GM18505 (cell line): Measurements from ENCODE around the gene PTPRT.

Experiments
- ATAC-seq: cut with Tn5 transposase; IDR thresholded peaks from one replicate; pipeline ENCODE4 v1.9.1; 2021; ENCODE audit not compliant: unreplicated experiment
- POLR2A ChIP-seq: IDR thresholded peaks from 4 replicates; pipeline ENCODE4 v1.6.1; 2011; ENCODE audit warnings: borderline replicate concordance; ENCODE audit not compliant: insufficient read depth, insufficient read length; ENCODE audit errors: extremely low read depth

The PTPRT gene

DNA sequence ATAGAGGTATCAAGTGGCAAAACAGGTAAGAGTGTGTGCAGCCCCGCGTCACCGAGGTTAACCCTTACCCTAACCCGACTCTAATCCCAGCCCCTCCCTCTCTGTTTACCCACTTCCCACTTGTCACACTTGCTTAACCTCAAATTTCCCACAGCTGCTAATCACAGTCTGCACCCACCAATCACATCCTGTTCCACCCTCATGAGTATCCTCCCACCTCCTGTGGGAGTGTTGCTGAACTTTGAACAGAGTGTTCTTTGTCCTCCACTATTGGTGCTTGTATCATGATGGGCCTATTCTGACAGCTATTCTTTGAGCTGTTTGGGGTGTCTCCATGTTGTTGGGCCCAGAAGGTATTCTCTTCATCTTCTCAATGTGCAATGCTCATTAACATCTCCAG is 487.8 kb downstream of the PTPRT start:
- ATAC-seq: no peak

DNA sequence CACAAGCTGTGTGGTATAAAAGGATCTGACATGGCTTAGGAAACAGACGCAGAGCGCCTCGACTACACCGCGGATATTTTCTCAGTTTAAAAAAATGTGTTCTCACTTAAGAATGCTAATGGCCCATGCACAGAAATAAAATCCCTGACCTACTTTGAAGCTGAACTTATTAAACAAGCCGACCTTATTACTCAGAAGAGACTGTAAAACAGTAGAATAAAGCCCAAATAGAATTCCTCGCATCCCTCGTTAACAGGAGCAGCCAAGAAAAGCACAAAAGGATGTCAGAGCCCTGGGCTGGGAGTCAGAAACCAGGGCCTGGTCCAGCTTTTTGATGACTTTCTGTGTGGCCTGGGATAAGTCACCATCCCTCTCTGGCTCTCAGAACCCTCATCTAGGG is 489.3 kb downstream of the PTPRT start:
- no peak for ATAC-seq
- TF ChIP-seq POLR2A: no peak

More for the DNA sequence above, 487.8 kb downstream of the PTPRT start:
- TF ChIP-seq POLR2A: no peak

DNA sequence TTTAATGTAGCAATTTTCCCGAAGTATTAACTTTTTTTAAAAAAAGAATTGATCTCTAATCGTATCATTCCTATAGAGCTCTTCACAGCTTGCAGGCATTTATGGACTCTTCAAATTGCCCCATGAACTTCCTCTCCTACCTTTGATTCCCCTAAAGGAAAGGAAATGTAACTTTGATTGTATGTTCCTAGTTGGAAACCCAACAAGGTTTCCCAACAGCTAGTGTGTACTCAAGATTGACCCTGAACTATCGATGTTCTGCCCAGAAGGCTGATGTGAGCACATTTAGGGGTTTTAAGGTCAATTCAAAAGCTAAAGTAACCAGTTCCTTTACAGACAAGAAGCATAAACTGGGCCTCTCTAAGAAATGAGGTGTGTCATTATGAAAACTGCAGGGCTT is 491.7 kb downstream of the PTPRT start:
- TF ChIP-seq POLR2A: no peak
- no peak for ATAC-seq

DNA sequence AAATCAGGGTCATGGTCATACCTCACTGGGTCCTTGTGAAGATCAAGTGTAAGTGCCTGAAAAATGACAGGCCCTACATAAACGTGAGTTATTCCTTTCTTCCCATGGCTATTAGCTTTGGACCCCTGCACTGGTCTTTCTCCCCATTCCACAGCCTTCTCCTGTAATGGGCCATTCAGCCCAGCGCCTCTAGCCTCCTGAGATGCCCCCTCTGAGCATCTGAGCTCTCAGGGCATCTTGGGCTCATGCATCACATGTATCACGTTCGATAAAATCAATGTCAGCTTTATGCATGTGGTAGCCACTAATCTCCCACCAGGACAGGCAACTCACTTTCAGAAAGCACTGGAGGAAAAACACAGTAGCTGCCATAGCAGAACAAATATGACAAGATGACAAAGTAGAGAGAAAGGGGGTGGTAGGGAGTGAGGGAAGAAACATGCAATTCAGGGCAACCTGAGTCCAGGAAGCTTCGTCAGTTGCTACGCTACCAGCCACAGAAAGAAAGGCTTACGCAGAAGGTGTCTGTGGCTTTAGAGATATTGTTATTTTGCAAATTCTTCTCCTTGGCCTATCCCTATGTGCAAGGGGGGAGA is 498.8 kb downstream of the PTPRT start:
- TF ChIP-seq POLR2A: no peak
- ATAC-seq: no peak

DNA sequence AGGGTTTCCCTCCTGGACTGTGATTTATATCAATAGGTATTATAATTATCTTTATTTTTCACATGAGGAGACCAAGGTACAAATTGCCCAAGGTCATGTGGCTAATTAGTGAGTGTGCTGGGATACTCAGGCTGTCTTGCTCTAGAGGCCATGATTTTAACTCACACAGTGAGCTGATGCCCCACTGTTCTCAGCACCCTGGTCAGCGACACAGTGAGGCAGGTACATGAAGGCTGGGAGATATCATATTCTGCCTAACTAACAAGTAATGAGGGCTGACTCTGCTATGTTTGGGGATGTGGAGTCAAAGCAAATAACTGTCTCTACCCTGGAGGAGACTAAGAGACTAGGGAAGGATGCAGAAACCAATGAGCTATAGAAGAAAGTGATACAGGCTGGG is 501.1 kb downstream of the PTPRT start:
- no peak for ATAC-seq
- no peak for TF ChIP-seq POLR2A

DNA sequence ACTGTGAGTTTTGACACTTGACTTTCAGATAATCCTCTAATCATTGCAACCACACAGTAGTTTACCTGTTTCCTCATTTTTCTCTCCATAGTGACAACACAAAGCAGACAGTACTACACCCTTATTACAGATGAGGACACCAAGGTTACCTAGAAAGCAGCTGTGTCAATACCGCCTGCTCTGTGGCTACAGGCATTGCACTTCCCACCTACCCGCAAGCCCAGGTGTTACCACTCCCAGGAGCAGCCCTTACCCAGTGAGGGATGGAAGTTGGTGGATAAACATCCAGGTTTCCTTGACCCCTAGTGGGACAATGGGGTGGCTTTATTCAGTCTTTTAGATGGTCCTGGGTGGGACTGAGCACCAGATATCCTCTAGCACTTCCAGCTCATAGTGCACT is 503.6 kb downstream of the PTPRT start:
- no peak for TF ChIP-seq POLR2A

DNA sequence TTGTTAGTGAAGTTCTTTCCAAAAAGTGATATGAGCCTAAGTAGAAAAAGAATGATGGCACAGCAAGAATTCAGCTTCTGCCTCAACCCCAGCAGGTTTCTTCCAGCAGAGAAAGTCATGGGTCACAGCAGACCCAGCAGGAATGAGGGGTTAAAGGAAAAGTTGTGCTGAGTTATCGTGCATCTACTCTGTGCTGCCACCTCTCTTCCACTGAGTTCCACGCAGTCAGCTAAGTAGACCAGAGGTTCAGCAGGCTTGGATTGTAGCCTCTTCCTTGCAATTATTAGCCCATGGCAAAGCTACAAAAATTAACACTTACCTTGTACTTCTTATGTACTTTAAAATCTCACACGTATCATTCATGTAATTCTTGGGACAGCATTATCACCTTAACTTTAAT is 510.8 kb downstream of the PTPRT start:
- TF ChIP-seq POLR2A: no peak
- no peak for ATAC-seq

More for the DNA sequence above, 503.6 kb downstream of the PTPRT start:
- ATAC-seq: no peak

DNA sequence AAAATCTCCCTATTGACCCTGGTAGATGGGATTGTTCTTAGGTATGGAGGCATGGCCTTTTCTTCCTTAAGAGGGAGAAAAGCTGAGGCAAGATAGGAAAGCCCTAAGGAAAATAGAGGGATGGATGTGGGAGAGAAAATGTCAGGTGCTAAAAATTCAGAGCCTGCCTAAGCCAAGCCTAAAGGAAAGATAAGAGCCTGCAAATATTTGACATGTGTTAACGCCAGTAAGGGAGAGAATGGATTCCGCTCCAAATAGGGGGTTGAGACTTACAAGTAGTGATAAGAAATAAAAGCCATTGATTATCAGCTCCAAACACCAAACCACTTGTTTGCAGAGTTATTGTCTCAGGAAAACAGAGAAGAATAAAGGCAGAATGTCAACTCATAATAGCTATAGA is 533.6 kb downstream of the PTPRT start:
- ATAC-seq: no peak
- TF ChIP-seq POLR2A: no peak

DNA sequence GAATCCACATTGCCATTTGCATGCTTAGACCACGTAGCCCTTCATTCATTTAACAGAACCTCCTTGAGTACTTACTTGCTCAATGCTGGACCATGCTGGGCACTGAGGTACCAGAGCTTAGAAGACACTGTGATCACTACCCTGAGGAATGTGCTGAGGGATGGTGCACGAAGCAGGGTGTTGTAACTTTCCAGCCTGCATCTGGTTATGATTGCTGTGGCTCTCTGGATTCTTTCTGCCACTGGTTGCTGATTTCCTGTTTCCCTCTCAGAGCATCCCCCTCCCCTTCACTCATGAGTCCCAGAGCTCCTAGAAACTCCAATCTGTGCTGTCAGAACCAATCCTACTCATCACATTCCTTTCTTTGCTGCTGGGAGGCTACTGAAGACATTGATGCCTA is 537.4 kb downstream of the PTPRT start:
- no peak for TF ChIP-seq POLR2A
- ATAC-seq: no peak

DNA sequence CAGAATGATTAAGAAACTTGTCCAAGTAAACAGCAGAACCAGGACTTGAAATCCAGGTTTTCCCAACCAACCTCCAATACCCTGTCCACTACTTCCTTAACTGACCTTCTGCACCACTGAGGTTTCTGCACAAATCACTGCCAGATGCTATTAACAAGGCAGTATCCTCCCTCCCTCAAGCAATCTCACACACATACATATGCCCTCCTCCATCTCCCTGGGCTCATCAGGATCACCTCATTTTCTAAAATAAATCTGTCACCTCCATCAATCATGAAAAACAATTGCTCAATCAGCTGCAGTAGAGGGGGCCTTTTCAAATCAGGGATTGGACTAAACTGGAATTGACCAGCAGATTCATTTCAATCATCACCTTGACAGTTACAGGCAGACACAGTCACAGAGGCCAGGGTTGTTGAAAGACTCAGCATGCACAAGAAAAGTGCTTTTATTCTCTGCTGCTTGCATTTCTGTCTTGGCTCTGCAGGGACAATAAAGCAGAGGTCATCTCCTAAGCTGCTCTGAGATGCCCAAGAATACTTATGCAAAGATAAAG is 539.4 kb downstream of the PTPRT start:
- ATAC-seq: no peak
- TF ChIP-seq POLR2A: no peak

DNA sequence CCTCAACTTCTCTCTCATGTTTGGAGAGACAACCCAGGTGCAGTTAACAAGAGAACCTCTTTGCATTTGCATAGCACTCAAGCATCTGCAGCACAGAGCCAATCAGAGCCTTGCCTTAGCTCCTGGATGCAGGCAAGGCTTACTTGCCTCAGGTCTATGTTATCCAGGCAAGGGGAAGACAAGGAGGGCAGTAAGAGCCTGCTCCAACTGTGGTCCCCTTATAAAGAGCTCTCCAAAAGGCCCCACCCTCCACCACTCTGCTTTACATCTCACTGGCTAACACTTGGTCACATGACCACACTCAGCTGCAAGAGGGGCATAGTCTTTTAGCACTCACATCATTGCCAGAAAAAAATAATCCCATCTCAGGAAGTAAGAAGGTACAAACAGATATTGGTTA is 540.0 kb downstream of the PTPRT start:
- no peak for TF ChIP-seq POLR2A
- ATAC-seq: no peak

DNA sequence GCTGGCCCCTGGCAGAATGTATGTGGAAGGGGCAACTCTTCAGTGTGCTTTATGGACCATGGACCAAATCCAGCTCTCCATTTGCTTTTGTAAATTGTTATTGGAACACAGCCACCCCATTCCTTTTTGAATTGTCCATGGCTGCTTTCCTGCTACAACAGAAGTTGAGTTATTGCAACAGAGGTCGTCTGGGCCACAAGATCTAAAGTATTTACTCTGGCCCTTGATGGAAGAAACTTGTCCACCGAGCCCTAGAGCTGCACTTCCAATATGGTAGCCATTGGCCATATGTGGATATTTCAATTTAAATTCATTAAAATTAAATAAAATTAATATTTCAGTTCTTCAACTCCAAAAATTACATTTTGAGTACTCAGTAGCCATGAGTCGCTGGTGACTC is 543.5 kb downstream of the PTPRT start:
- ATAC-seq: no peak
- no peak for TF ChIP-seq POLR2A

DNA sequence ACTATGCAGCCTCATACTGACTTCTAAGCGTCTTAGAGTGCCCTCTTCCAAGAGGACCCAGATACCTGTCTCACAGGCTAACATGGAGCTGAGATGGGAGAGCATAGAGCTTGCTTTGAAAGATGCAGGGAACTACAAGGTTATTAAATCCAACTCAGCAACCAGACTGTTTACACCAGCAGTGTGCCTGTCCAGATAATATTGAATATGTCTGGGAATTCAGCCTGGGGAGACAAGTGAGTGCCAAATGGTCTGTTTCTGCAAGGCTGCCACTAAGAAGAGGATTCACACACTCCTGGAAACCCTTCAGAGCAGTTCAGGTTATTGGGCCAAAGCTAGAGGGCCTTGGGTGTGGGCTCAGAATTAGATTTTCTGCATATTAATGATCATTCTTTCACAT is 547.8 kb downstream of the PTPRT start:
- no peak for TF ChIP-seq POLR2A
- no peak for ATAC-seq

DNA sequence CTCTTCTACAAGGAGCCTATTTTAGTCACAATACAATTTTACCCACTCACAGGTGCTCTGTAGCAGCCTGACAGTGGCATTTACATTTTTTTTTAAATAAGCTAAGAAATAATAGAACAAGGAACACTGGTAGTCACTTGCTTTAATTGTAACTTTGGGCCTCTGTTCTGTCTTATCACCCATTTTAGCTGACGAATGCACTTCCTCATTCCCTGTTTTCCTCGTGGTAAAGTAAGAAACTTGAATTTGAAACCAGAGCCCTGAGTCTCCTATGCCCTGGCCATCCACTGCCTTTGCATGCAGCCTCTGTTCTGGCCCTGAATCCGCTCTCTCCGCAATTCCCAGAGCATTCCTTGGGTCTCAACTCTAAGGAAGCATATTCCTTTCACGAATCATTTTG is 550.6 kb downstream of the PTPRT start:
- ATAC-seq: no peak
- no peak for TF ChIP-seq POLR2A

DNA sequence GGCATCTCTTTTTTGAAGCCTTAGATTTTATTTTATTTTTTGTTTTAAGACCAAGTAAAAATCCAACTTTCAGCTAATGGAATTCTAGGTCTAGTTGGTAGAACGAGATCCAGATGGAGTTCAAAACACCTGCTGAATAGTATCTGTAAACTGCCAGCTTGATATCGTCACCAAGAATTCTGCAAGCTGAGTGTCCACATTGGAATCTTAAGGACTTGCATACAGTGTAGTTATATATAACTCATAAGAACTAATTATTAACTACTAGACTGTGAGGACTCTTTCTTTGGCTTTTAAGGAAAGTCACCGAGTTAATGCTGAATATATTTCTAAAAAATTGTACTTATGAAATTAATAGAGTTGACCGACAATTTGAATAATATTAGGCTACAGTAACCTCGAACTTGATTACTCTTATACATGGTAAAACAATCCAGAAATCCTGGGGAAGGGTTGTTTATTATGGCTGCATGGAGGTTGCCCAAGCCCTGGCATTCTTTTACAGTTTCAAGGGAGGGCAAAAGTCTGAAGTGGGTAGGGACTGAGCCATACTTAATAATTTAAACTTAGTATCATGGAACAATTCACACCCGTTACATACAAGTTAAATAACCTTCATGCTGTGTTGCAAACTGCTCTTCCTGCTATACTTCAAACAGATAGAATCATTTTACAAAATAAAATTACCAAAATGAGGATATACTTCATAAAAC is 553.9 kb downstream of the PTPRT start:
- ATAC-seq: no peak
- TF ChIP-seq POLR2A: no peak

DNA sequence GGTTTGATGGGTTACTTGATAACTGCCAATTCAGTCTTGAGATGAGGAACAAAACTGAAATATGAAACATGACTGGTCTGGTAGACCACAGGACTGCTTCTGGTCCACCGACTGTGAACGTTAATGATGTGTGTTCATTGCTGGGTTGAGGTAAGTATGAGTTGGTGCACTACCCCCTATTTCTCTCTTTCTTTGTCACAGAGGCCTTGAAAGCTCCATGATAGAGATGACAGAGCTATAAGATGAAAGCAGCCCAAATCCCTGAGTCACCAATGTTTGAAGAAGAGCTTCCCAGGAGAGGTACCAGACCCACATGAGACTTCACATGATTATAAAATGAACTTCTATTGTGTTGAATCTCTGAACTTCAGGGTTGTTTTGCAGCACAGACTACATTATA is 555.5 kb downstream of the PTPRT start:
- no peak for TF ChIP-seq POLR2A
- no peak for ATAC-seq
